Measurements from ENCODE around the gene ABCA7.

Gene ABCA7

DNA sequence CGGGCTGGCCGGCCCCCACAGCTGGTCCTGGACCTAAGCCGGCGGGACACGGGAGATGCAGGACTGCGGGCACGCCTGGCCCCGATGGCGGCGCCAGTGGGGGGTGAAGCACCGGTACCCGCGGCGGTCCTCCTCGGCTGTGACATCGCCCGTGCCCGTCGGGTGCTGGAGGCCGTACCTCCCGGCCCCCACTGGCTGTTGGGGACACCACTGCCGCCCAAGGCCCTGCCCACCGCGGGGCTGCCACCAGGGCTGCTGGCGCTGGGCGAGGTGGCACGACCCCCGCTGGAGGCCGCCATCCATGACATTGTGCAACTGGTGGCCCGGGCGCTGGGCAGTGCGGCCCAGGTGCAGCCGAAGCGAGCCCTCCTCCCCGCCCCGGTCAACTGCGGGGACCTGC is 36.6 kb upstream of the ABCA7 start:
- no peak for DNase-seq

DNA sequence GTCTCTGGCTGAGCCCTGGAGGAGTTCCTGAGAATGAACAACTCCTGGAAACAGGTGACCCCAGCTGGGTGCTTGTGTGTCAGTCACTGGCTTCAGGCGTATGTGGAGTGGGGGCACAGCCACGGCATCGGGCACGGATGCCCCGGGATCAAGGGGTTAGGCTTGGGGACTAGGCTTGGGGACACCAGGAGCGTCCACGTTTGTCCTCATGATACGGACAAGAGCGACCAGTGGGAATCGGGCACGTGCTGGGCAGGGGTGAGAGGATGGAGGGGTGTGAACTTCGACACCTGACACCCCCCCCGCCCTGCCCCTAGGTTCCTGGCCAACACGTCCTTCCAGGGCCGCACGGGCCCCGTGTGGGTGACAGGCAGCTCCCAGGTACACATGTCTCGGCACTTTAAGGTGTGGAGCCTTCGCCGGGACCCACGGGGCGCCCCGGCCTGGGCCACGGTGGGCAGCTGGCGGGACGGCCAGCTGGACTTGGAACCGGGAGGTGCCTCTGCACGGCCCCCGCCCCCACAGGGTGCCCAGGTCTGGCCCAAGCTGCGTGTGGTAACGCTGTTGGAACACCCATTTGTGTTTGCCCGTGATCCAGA is 35.6 kb upstream of the ABCA7 start:
- no peak for DNase-seq

- DNase-seq = no peak
These were observed 34.9 kb upstream of the ABCA7 start for GRCh38 chr19:1004803-1005664.

GRCh38 chr19:1006711-1007398 is 33.1 kb upstream of the ABCA7 start:
- DNase-seq = no peak

DNA sequence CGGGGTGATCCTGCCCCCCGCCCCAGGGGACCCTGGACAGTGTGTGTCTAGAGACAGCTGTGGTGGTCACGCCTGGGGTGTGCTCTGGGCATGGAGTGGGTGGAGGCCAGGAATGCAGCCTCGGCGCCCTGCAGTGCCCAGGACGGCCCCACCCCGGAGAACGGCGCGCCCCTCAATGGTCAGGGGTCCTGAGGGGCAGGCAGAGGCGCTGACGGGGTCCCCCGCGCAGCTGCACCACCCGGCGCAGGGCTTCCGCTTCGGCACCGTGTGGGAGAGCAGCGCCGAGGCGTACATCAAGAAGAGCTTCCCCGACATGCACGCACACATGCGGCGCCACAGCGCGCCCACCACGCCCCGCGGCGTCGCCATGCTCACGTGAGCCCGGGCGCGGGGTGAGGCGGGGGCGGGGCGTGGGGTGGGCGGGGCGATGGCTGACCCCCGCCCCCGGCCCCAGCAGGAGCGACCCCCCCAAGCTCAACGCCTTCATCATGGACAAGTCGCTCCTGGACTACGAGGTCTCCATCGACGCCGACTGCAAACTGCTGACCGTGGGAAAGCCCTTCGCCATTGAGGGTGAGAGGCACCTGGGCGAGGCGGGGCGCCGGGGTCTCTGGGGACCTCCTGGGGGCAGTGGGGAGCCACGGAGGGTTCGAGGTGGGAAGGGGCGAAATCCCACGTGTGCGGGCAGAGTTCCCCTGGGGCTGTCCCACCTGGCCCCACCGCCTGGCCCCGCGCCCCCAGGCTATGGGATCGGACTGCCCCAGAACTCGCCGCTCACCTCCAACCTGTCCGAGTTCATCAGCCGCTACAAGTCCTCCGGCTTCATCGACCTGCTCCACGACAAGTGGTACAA is 32.3 kb upstream of the ABCA7 start:
- no peak for DNase-seq

- no peak for DNase-seq
These were observed 31.5 kb upstream of the ABCA7 start for GRCh38 chr19:1008268-1009040.

GRCh38 chr19:1009041-1009980 is 30.6 kb upstream of the ABCA7 start:
- no peak for DNase-seq

- DNase-seq = no peak
These were observed 29.8 kb upstream of the ABCA7 start for GRCh38 chr19:1009981-1010538.

DNA sequence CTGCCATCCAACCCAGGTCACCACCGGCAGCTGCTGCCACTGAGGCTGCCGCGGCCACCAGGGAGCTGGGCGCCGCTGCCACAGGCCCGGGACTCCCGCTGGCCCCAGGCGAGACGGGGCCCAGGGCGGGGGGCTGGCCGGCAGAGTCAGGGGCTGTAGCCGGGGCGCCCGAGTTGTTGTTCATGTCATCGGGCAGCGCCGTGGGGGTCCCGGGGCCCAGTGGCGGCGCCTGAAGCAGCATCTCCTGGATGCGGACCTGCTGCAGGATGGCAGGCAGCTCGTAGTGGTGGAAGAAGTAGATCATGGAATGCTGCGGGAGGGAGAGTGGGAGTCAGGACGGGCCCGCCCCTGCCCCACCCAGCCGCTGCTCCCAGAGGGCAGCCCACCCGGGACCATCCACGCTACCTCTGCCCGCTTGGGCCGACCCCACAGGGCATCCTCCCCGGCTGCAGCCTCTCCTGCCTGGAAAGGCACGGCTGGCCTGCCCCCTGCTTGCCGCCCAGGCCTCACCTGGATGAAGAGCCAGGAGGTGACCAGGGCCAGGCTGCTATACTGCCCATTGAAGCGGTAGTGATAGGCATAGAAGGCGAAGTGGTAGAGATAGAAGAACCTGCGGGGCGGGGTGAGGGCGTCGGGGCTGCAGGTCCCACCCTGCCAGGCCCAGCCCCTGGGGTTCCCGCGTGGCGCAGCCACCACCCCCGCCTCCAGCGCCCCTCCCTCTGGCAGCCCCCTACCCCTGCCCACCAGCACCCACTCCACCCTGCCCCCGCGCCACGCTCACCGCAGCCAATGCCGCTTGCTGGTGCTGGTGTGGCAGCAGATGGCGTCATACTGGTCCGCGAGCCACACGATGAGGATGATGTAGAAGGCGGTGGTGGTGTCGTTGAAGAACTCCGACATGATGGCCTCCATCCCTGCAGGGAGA is 29.1 kb upstream of the ABCA7 start:
- DNase-seq = no peak

GRCh38 chr19:1011831-1012333 is 28.0 kb upstream of the ABCA7 start:
- DNase-seq = no peak

GRCh38 chr19:1012334-1012733 is 27.6 kb upstream of the ABCA7 start:
- no peak for DNase-seq

DNA sequence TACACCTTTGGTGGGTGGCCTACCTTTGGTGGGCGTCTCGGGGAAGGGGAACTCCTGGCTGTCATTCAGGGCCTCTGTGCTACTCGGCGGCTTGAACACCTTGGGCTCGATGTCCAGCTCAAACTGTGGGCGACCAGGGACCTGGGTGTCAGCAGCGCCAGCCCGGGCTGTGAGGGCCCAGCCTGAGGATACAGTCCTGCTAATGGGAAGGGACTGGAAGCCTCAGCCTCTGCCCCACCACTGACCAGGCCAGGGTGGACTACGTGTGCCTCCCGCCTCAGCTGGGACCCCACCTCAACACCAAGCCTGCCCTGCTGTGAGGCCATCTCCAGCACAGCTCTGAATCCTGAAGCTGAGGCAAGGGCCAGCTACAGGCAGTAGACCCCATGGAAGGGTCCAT is 26.7 kb upstream of the ABCA7 start:
- no peak for DNase-seq

DNA sequence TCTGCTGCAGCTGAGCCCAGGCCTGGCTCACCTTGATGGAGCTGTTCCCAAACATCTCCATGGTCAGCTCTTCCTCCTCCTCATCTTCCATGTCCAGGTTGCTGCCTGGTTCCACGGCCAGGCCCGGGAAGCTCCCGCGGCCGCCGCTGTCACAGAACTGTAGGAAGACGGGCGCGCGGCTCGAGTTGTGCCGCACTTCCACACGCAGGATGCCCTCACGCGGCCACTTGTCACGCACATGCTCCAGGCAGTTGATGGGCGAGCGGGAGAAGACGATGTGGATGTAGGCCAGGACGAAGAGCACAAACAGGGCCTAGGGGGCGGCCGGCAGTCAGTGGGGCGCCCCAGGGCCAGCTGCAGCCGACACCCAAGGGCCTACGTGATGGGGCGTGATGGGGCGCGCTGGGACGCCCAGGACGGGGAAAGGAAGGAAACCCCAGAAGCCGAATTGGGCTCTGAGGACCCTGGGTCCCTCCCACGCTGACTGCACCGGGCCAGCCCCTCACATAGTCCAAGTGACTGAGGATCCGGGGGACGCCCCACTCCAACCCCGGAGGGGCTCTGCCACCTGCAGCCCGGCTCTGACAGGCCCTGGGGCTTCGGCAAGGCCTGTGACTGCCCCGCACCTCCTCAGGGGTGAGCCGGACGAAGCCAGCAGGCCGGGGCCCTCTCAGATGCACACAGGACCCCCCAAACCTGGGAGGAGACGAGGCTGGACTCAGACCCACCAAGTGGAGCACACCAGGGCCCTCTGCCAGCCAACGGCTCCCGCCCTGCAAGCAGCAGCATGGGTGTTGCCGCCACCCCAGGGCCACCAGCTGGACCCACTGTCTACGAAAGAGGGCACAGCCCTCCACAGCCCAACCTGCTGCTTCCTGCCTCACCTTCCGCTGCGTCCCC is 25.5 kb upstream of the ABCA7 start:
- no peak for DNase-seq

DNA sequence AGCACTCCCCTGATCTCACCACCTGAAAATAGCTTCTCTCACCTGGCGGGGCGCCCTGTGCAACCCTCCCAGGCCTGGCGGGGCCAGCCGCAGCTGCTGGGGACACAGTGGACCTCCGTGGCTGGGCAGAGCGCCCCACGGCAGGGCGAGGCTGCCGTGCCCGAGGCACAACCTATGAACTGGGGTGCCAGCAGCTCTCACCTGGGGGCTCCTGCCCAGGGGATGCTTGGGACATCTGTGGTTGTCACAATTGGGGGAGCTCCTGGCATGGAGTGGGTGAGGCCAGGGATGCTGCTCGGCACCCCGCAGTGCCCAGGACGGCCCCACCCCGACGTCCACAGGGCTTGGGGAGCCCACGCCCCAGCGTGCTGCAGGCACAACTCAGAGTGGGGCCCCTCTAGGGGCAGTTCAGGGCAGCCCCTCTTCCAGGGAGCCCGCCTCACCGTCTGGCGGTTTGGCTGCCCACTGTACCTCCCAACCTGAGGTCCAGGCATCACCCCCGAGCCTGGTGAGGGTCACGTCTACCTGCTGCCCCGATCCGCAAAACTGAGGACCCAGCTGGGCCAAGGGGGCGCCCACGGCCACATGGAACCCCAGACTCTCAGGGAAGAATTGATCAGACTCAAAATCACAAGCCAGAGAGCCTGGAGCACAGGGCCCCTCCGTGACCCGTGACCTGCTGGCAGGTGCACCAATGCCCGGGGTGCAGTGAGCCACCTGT is 24.7 kb upstream of the ABCA7 start:
- no peak for DNase-seq

DNA sequence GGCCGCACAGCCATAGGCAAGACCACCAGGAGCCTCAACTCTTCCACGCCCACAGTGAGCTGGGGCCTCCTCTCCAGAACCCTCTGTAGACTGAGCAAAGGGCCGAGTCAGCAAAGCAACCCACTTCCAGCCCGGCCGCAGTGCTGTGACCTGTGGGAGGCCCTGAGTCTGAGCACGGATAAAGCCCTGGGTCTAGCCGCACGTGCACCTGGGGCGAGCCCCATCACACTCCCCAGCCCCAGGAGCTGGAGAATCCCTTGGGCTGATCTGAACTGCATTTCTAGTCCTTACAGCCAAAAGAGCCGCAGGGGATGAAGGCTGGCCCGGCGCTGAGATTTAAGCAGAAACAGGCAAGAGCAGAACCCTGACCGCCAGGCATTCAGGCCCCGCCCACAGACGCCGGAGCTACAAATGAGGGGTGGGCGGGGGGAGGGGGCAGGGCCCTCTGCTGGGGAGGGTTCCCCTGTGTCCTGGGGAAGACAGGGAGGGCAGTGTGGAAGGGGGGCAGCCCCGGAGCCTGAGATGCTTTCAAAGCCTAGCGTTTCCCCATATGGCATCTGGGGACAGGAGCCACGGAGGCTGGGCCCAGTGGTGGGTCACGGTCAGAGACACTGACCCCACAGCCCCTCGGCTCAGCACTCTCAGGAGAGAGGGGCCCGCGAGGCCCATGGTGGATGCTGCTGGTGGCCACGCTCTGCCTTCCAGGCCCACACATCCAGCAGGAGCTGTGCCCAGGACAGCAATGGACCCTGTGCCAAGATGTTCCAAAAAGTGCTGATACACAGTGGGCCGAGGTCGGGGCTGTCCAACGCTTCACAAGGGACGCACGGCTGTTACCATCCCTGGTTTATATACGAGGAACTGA is 23.9 kb upstream of the ABCA7 start:
- DNase-seq = no peak

DNA sequence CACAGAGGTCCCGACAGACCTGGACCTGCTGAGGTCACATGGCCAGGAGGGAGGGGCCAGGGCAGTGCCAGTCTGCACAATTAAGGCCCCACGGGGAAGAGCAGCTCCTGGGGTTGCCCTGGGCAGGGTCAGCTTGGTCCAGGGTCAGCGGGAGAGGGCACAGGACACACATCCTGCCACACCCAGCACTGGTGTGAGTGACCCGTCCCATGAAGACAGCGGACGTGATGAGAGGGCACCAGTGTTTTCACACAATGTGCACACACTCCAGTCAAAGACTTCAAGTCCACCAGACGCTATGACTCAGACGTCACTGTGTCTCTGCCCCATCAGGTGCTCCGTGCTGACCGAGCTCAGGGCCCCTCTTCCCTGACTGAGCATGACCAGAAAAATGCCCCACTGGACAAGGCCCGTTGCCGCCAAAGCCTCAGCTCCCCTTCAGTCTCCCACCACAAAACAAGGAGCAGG is 23.2 kb upstream of the ABCA7 start:
- DNase-seq = no peak
